Panc1 (cell line): ENCODE results near the gene SEMA6A. TPM values are rescaled to one million over a fixed set of nuclear protein-coding genes. Genes with fewer than 3 reads are reported as not detected.

Experiments used
- ATAC-seq: fragments of 200-7000 bp; cut with Tn5 transposase; 2 replicates; pipeline ENCODE4 v1.9.1; 2020; ENCODE audit warnings: mild to moderate bottlenecking, moderate library complexity
- BruUV-seq: library from RNA; stranded (reverse); fragments of 400-500 nt; replicated peaks from 2 replicates; lab custom pipeline; 2021; lab: Mats Ljungman, UMichigan
- CTCF ChIA-PET: fragments of 300-600 bp; sonication (Branson Sonifier 250); formaldehyde crosslinking; loops from one replicate; lab custom pipeline; 2022; ENCODE audit warnings: antibody characterized with exemption; lab: Charles Lee
- POLR2A ChIA-PET: fragments of 300-600 bp; sonication (Branson Sonifier 250); formaldehyde crosslinking; loops from one replicate; lab custom pipeline; 2022; ENCODE audit warnings: antibody characterized with exemption; lab: Charles Lee
- DNase-seq: peaks from one replicate; pipeline ENCODE4 v3.0.0-alpha.2; 2010; ENCODE audit warnings: low read depth, low spot score
- H3K27ac ChIP-seq: 2 replicates; pipeline ENCODE4 v1.5.1; 2011; ENCODE audit warnings: mild to moderate bottlenecking, low read length, inconsistent platforms
- H3K27me3 ChIP-seq: fragments of 200-500 bp; sonication (Bioruptor generic); 2 replicates; pipeline ENCODE4 v1.6.0; 2014; ENCODE audit warnings: low read length, inconsistent platforms; ENCODE audit not compliant: control insufficient read depth, insufficient read depth
- H3K36me3 ChIP-seq: fragments of 200-500 bp; sonication (Bioruptor generic); 2 replicates; pipeline ENCODE4 v1.5.1; 2014; ENCODE audit warnings: inconsistent platforms, mild to moderate bottlenecking, low read length, moderate library complexity; ENCODE audit not compliant: control insufficient read depth, insufficient read depth
- H3K4me1 ChIP-seq: 2 replicates; pipeline ENCODE4 v1.5.1; 2011; ENCODE audit warnings: inconsistent platforms, mild to moderate bottlenecking, low read length, moderate library complexity; ENCODE audit not compliant: control insufficient read depth, insufficient read depth
- H3K4me3 ChIP-seq, 2 experiments: 2 replicates each; pipeline ENCODE4 v1.5.1; 2011 to 2012; ENCODE audit warnings: low read depth in 2 of 2, low read length in 2 of 2, mild to moderate bottlenecking in 2 of 2, inconsistent platforms in 1 of 2, moderate library complexity in 1 of 2
- H3K9me3 ChIP-seq: fragments of 200-500 bp; sonication (Bioruptor generic); 2 replicates; pipeline ENCODE4 v1.5.1; 2014; ENCODE audit warnings: low read depth, mild to moderate bottlenecking, inconsistent platforms, low read length, moderate library complexity; ENCODE audit not compliant: control insufficient read depth, insufficient read depth
- POLR2AphosphoS5 ChIP-seq: IDR thresholded peaks from 2 replicates; pipeline ENCODE4 v1.6.1; 2012; ENCODE audit warnings: mild to moderate bottlenecking, low read depth, low read length, moderate library complexity
- SIN3A ChIP-seq: IDR thresholded peaks from 2 replicates; pipeline ENCODE4 v1.6.1; 2012; ENCODE audit warnings: low read depth, mild to moderate bottlenecking, low read length, moderate library complexity, borderline replicate concordance; ENCODE audit not compliant: insufficient read depth
- TCF7L2 ChIP-seq: IDR thresholded peaks from 2 replicates; pipeline ENCODE4 v1.6.1; 2011; ENCODE audit warnings: mild to moderate bottlenecking, low read depth, low read length, inconsistent platforms
- in situ Hi-C: cut with HindIII; loops from 2 replicates; pipeline ENCODE4 v1.10.0; 2016; ENCODE audit warnings: low sequenced_read_pairs, low pct_unique_long_range_greater_than_20kb
- intact Hi-C: fragments of 100-400 bp; cut with micrococcal nuclease; formaldehyde crosslinking; loops from one replicate; pipeline ENCODE4 v1.10.0; 2022; ENCODE audit not compliant: unreplicated experiment
- total RNA-seq: library from RNA; stranded (reverse); gene quantifications from one replicate; pipeline ENCODE4 v1.2.1, GENCODE V29; 2021; ENCODE audit not compliant: unreplicated experiment
- TF ChIP-seq, protein P1 (sequence below), 2 experiments: IDR thresholded peaks; 2 replicates each; pipeline ENCODE4 v1.6.1; 2011 to 2012; ENCODE audit warnings: low read depth in 2 of 2, control low read depth in 1 of 2, low read length in 1 of 2, mild to moderate bottlenecking in 1 of 2, moderate library complexity in 1 of 2; ENCODE audit not compliant: insufficient read depth in 1 of 2
- TF ChIP-seq, protein P2 (sequence below): fragments of 450-650 bp; IDR thresholded peaks from 2 replicates; pipeline ENCODE4 v1.5.1; 2017; ENCODE audit warnings: mild to moderate bottlenecking

SEMA6A gene
- total RNA-seq, 1 experiment from 2014 or later: 0.54 TPM

DNA sequence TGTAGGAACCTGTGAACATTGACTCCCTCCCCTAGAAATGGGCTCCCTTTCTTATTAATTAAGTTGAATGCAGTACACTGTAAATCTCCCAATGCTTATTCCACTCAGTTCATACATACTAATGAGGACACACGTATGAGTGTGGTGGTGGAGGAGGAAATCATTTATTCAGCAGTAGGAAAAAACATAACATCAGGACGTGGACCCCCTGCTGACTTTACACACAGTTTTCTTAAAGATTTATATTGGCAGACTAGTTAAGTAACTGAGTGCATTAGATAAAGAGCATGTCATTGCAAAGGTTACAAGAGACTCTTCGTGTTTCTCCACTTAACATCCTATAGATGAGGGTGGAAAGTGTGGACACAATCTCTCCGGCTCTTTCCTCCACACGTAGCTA, 37.8 kb upstream of the SEMA6A start:
- Histone ChIP-seq H3K4me3 (no peak overlapping the region), H3K9me3 (no peaks in the 10 kb centered on the region), H3K36me3 (no peaks in the 10 kb centered on the region), H3K27me3 (no peaks in the 10 kb centered on the region), H3K4me1 (no peaks in the 10 kb centered on the region), H3K27ac (no peak overlapping the region)
- POLR2A ChIA-PET: no interaction called here
- CTCF ChIA-PET: no interaction called here
- DNase-seq (no peak), ATAC-seq (no peak)
- no TSS peak for BruUV-seq
- no peak for TF ChIP-seq POLR2AphosphoS5
- TF ChIP-seq SIN3A: no peak
- TF ChIP-seq, protein P1, sequence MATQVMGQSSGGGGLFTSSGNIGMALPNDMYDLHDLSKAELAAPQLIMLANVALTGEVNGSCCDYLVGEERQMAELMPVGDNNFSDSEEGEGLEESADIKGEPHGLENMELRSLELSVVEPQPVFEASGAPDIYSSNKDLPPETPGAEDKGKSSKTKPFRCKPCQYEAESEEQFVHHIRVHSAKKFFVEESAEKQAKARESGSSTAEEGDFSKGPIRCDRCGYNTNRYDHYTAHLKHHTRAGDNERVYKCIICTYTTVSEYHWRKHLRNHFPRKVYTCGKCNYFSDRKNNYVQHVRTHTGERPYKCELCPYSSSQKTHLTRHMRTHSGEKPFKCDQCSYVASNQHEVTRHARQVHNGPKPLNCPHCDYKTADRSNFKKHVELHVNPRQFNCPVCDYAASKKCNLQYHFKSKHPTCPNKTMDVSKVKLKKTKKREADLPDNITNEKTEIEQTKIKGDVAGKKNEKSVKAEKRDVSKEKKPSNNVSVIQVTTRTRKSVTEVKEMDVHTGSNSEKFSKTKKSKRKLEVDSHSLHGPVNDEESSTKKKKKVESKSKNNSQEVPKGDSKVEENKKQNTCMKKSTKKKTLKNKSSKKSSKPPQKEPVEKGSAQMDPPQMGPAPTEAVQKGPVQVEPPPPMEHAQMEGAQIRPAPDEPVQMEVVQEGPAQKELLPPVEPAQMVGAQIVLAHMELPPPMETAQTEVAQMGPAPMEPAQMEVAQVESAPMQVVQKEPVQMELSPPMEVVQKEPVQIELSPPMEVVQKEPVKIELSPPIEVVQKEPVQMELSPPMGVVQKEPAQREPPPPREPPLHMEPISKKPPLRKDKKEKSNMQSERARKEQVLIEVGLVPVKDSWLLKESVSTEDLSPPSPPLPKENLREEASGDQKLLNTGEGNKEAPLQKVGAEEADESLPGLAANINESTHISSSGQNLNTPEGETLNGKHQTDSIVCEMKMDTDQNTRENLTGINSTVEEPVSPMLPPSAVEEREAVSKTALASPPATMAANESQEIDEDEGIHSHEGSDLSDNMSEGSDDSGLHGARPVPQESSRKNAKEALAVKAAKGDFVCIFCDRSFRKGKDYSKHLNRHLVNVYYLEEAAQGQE (IDR thresholded peaks at IDR 0.05; ENCODE audit: insufficient read depth in 1 of 2, low read depth in 2 of 2, low read length in 1 of 2): no peak
- no peak for TF ChIP-seq TCF7L2
- TF ChIP-seq, protein P2, sequence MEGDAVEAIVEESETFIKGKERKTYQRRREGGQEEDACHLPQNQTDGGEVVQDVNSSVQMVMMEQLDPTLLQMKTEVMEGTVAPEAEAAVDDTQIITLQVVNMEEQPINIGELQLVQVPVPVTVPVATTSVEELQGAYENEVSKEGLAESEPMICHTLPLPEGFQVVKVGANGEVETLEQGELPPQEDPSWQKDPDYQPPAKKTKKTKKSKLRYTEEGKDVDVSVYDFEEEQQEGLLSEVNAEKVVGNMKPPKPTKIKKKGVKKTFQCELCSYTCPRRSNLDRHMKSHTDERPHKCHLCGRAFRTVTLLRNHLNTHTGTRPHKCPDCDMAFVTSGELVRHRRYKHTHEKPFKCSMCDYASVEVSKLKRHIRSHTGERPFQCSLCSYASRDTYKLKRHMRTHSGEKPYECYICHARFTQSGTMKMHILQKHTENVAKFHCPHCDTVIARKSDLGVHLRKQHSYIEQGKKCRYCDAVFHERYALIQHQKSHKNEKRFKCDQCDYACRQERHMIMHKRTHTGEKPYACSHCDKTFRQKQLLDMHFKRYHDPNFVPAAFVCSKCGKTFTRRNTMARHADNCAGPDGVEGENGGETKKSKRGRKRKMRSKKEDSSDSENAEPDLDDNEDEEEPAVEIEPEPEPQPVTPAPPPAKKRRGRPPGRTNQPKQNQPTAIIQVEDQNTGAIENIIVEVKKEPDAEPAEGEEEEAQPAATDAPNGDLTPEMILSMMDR: no peak
- in situ Hi-C loops (no loop called here), intact Hi-C loops (no loop called here)

DNA sequence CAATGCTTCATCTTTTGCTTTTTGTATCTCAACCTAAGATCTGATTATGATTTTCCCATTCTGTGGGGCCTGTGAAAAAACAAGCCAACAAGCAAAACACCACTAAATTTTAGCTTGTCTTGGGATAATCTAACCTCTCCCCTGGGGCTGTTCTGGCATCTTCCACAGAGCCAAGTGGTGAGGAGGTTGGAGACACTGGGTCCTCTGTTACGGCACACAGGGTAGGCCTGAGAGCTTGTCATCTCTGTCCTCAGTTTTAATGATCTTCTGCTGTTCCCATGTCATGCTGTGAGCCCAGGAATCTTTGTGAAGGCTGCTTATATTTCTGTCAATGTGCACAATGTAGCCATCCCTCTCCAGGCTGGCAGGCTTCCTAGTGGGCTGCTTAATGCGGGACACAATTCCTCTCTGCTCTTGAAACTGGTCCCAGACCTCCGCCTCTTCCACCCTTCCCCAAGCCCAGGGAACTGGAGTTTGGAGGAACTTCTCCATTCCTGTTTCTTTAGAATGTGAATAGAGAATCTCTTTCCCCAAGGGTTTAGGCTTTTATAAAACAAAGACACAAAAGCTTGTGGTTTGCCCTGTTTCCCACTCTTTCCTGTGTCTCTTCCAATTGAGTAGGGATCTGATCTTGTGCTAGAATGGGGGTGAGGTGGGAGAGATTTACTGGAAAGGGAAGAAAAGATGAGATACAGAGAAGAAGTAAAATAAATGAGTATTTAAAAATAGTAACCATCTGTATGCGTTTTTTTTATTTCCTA, 30.9 kb upstream of the SEMA6A start:
- H3K4me1 ChIP-seq: no peaks in the 10 kb centered on the region
- BruUV-seq: no TSS peak
- intact Hi-C loops (no loop called here), in situ Hi-C loops (no loop called here)
- TF ChIP-seq POLR2AphosphoS5 (no peak), SIN3A (no peak), TCF7L2 (no peak)
- TF ChIP-seq, protein P2: no peak
- TF ChIP-seq, protein P1 (IDR thresholded peaks at IDR 0.05; ENCODE audit: insufficient read depth in 1 of 2, low read depth in 2 of 2, low read length in 1 of 2): no peak
- ChIA-PET CTCF (no interaction called here), POLR2A (no interaction called here)
- H3K27me3 ChIP-seq: no peaks in the 10 kb centered on the region
- H3K9me3 ChIP-seq: no peaks in the 10 kb centered on the region
- no peak overlapping the region for H3K4me3 ChIP-seq
- DNase-seq (no peak), ATAC-seq (no peak)
- H3K27ac ChIP-seq: no peak overlapping the region
- H3K36me3 ChIP-seq: no peaks in the 10 kb centered on the region
